ENCODE results near the gene SMCO2.

- TF ChIP-seq EZH2 (IDR thresholded peaks at IDR 0.05; ENCODE audit: borderline replicate concordance, low read length) (no peak), CTCF (conservative IDR thresholded peaks at IDR 0.05 in 1 of 2, IDR thresholded peaks at IDR 0.05 in 1 of 2; ENCODE audit: extremely low read depth in 1 of 2, insufficient read depth in 1 of 2, low read depth in 1 of 2, low read length in 2 of 2) (no peak)
Measured at GRCh38 chr12:27478949-27479348, 32.4 kb downstream of the SMCO2 start.
